ENCODE results near the gene KCNJ14.

KCNJ14 gene

GRCh38 chr19:48455171-48455907 lies at the start of gene KCNJ14:
KCNJ14 (plus strand) TSS chr19:48455574; CDS start chr19:48461725, 6,151 bp downstream.
- no peak for DNase-seq

DNA sequence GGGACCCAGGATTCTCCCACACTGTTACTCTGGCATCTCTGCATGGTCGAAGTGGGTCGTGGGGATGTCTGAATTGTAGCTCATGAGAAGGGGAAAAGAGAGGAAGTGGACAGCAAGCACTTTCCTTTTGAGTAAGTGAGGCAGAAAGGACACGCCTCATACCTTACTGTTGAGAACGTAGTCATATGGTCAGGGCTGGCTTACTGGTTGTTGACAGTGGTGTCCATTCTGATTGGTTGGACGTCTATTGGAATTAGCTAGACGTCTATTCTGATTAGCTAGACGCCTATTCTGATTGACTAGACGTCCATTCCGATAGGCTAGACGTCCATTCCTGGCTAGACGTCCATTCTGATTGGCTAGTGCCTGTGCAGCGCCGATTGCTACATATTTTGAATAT lies 49.5 kb upstream of the KCNJ14 start:
- no peak for DNase-seq

DNA sequence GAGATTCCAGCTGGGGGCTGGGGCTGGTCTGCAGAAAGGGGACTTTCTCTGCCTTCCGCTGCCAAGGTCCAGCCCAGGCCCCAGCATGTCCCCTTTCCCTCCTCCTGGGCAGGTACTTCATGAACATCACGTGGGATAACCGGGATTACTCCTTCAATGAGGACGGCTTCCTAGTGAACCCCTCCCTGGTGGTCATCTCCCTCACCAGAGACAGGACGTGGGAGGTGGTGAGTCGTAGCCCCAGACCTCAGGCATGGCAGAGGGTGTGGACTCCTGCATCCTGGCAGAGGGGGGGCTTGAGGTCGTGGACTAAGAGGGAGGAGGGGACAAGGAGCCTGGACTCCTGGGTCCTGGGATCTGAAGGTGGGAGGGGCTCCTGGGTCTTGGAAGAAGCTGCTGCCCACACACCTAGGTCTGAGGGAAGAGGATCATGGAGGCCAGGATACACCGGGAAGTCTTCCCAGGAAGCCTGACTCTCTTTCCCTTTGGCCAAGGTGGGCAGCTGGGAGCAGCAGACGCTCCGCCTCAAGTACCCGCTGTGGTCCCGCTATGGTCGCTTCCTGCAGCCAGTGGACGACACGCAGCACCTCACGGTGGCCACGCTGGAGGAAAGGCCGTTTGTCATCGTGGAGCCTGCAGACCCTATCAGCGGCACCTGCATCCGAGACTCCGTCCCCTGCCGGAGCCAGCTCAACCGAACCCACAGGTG lies 41.3 kb upstream of the KCNJ14 start:
- no peak for DNase-seq

DNA sequence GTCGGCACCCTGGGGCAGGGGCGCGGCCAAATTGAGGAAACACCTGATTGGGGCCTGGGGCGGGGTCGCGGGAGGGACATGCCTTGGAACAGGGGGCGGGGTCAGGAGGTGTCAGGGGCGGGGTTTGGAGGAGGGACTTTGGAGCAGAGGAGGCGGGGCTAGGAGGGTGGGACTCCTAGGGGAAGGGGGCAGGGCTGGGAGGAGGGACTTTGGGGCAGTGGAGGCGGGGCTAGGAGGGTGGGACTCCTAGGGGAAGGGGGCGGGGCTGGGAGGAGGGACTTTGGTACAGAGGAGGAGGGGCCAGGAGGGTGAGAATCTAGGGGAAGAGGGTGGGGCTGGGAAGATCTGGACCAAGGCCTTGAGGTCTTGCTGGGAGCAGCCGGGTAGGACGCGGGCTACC lies 40.0 kb upstream of the KCNJ14 start:
- DNase-seq: peak; percentile 83

DNA sequence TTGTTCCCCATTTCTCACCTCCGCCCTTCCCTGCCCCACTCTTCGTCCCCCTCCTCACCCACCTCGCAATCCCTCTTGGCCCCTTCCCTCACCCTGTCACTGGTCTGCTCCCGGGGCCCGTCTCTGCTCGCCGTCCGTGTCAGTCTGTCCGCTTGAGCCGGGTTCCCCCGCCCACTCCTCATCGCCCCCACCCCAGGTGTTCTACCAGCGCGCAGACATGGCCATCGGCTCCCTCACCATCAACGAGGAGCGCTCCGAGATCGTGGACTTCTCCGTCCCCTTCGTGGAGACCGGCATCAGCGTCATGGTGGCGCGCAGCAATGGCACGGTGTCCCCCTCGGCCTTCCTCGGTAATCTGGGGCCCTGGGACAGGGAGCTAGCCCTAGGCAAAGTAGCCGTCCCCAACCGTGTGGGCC lies 39.6 kb upstream of the KCNJ14 start:
- no peak for DNase-seq

GRCh38 chr19:48417421-48417820 lies 38.0 kb upstream of the KCNJ14 start:
- no peak for DNase-seq

DNA sequence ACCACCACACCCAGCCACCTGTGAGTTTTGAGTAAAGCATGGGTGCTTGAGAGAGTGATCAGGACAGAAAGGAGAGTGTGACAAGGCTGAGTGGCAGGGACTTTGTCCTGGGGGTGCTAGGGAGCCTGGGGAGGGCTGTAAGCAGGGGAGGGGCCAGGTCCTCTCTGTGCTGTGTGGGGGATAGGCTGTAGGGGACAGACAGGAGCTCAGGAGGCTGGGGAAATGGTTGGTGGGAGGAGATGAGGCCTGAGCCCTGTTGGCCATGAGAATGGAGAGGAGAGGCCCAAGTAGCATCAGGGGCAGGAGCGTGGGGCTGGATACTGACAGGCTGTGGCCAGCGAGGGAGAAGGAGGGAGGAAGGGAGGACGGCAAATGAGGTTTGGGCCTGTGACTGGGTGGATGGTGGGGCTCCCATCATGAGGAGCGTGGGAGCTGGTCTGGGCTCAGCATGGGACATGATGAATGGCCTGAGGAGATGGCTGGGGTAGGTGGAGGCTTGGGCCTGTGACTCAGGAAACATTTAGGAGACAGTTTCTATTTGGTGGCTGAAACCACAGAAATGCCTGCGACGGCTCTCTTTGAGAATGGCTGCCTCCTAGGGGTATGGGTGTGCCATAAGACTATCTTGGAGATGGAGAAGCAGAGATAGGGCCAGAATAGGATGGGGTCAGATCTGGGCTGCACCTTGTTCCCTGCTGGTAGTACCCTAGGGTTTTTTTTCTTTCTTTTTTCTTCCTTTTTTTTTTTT lies 36.9 kb upstream of the KCNJ14 start:
- DNase-seq: no peak

- peak; percentile 83 for DNase-seq
Measured at GRCh38 chr19:48419158-48419920, 36.0 kb upstream of the KCNJ14 start.

GRCh38 chr19:48421548-48421947 lies 33.8 kb upstream of the KCNJ14 start:
- no peak for DNase-seq

- DNase-seq: no peak
Measured at GRCh38 chr19:48424694-48425219, 30.6 kb upstream of the KCNJ14 start.

GRCh38 chr19:48428670-48429069 lies 26.7 kb upstream of the KCNJ14 start:
- no peak for DNase-seq

GRCh38 chr19:48433337-48433736 lies 22.0 kb upstream of the KCNJ14 start:
- DNase-seq: no peak

GRCh38 chr19:48436586-48436985 lies 18.8 kb upstream of the KCNJ14 start:
- DNase-seq: no peak

- no peak for DNase-seq
Measured at GRCh38 chr19:48441360-48442050, 13.9 kb upstream of the KCNJ14 start.

DNA sequence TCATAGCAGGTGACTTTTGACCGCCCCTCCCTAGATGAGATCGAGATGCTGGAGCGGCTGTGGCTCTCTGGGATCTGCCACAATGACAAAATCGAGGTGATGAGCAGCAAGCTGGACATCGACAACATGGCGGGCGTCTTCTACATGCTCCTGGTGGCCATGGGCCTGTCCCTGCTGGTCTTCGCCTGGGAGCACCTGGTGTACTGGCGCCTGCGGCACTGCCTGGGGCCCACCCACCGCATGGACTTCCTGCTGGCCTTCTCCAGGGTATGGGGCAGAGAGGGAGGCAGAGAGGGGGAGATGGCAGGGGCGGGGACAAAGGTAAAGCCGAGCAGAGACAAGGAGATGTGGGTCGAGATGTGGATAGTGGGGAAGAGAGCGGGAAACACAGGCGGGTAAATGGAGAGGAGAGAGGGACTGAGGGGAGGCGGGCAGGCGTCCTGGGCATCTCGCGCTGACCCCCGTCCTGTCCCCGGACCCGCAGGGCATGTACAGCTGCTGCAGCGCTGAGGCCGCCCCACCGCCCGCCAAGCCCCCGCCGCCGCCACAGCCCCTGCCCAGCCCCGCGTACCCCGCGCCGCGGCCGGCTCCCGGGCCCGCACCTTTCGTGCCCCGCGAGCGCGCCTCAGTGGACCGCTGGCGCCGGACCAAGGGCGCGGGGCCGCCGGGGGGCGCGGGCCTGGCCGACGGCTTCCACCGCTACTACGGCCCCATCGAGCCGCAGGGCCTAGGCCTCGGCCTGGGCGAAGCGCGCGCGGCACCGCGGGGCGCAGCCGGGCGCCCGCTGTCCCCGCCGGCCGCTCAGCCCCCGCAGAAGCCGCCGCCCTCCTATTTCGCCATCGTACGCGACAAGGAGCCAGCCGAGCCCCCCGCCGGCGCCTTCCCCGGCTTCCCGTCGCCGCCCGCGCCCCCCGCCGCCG lies 13.0 kb upstream of the KCNJ14 start:
- DNase-seq: no peak

GRCh38 chr19:48443256-48443655 lies 12.1 kb upstream of the KCNJ14 start:
- no peak for DNase-seq

DNA sequence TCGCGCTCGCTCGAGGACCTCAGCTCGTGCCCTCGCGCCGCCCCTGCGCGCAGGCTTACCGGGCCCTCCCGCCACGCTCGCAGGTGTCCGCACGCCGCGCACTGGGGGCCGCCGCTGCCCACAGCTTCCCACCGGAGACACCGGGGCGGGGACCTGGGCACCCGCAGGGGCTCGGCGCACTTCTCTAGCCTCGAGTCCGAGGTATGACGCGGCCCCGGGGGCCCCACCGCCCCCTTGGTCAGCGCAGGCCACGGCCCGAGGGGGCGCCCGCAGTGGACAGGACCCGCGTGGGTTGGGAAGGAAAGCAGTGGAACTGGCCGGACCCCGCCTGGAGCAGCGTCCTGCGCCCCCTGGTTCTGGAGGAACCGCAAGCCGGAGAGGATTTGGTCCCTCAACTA lies 11.6 kb upstream of the KCNJ14 start:
- no peak for DNase-seq

DNA sequence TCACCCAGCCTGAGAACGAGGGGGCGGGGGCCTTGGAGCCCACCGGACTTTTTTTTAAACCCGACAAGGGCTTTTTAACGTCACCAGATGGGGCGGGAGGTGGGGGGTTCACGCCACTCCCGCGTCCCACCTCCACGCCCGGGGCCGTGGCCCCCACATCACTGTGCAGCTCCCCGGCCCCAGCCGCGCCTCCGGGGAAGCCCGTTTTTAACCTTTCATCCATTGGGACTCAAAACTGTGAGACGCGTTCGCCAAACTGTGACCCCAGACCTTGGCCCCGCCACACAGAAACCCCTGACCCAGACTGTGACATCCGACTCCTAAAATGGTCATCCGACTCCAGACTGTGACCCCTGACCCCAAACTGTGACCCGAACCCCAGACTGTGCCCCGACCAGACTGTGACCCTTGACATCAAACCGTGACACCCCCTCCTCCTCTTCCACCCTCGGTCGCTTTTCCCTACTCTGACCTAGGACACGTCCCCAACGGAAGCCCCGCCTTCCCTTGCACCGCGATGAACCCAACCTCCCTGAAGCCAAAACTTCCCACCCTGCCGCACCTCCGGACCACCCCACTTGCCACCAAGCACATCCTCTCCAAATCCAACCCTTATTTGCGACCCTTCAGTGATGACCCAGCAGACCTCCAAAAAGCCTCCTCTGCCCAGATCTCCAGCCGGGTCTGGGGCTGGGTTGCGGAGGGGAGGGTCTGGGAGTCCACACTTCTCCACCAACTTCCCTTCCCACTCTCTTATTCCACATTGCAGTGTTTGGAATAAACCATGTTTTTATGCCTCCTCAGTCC lies 11.0 kb upstream of the KCNJ14 start:
- no peak for DNase-seq

- DNase-seq: no peak
Measured at GRCh38 chr19:48444936-48445200, 10.5 kb upstream of the KCNJ14 start.

- no peak for DNase-seq
Measured at GRCh38 chr19:48445256-48445605, 10.1 kb upstream of the KCNJ14 start.

Data from CD4-positive, alpha-beta T cell treated with Interleukin-15 for 1 hour (primary cell).